RCC 7860 (cell line): ENCODE results near the gene PKIG.
"Not testable (repeated sequence)": the region's sequence is repeated elsewhere in the genome, so short reads cannot be mapped to it uniquely, and the experiment has no call there.

Experiments used
- DNase-seq: peaks from one replicate; pipeline ENCODE4 v3.0.0-alpha.2; 2015; ENCODE audit warnings: low spot score
- FAIRE-seq: peaks from 2 replicates; lab custom pipeline; 2012; peaks lifted over from hg19 to GRCh38; lab: Jason Lieb, UNC

The PKIG gene

GRCh38 chr20:44637522-44638372, 55.4 kb downstream of the PKIG start:
- FAIRE-seq (no peak), DNase-seq (no peak)

- no peak for FAIRE-seq
Measured at GRCh38 chr20:44640522-44640921, 58.1 kb downstream of the PKIG start.

GRCh38 chr20:44641325-44641724, 58.9 kb downstream of the PKIG start:
- FAIRE-seq (no peak), DNase-seq (no peak)

More at GRCh38 chr20:44640522-44640921, 58.1 kb downstream of the PKIG start:
- no peak for DNase-seq

GRCh38 chr20:44642203-44643153, 60.1 kb downstream of the PKIG start:
- peak; percentile 92 for DNase-seq
- peak; percentile 85 for FAIRE-seq

GRCh38 chr20:44643154-44643519, 60.8 kb downstream of the PKIG start:
- FAIRE-seq = no peak

GRCh38 chr20:44643596-44644229, 61.3 kb downstream of the PKIG start:
- FAIRE-seq = peak; percentile 61
- peak; percentile 94 for DNase-seq

More at GRCh38 chr20:44643154-44643519, 60.8 kb downstream of the PKIG start:
- DNase-seq = no peak

- no peak for FAIRE-seq
- no peak for DNase-seq
Measured at GRCh38 chr20:44644230-44644617, 61.8 kb downstream of the PKIG start.

- FAIRE-seq = no peak
- DNase-seq = no peak
Measured at GRCh38 chr20:44644667-44645131, 62.3 kb downstream of the PKIG start.

GRCh38 chr20:44646023-44646640, 63.8 kb downstream of the PKIG start:
- FAIRE-seq (no peak), DNase-seq (no peak)

GRCh38 chr20:44646641-44647274, 64.4 kb downstream of the PKIG start:
- no peak for FAIRE-seq
- DNase-seq = peak; percentile 21

- FAIRE-seq (no peak), DNase-seq (no peak)
Measured at GRCh38 chr20:44648068-44648467, 65.7 kb downstream of the PKIG start.

GRCh38 chr20:44648579-44648978, 66.2 kb downstream of the PKIG start:
- FAIRE-seq (no peak), DNase-seq (no peak)

- no peak for FAIRE-seq
- DNase-seq = no peak
Measured at GRCh38 chr20:44649126-44649525, 66.7 kb downstream of the PKIG start.

- FAIRE-seq = no peak
Measured at GRCh38 chr20:44649976-44650375, 67.6 kb downstream of the PKIG start.

GRCh38 chr20:44650771-44651433, 68.5 kb downstream of the PKIG start:
- no peak for FAIRE-seq
- DNase-seq = no peak

More at GRCh38 chr20:44649976-44650375, 67.6 kb downstream of the PKIG start:
- DNase-seq = no peak

- DNase-seq (no peak), FAIRE-seq (no peak)
Measured at GRCh38 chr20:44651434-44651683, 69.0 kb downstream of the PKIG start.

- FAIRE-seq (no peak), DNase-seq (peak; percentile 23)
Measured at GRCh38 chr20:44651684-44652423, 69.5 kb downstream of the PKIG start, which contains the start of gene ADA. TSS of gene ADA (minus strand) at chr20:44651699. CDS start at chr20:44651607, 92 bp downstream.

GRCh38 chr20:44653546-44653945, 71.2 kb downstream of the PKIG start:
- FAIRE-seq (no peak), DNase-seq (no peak)

- DNase-seq, FAIRE-seq: not testable (repeated sequence)
Measured at GRCh38 chr20:44654210-44654609, 71.8 kb downstream of the PKIG start.
